Fibroblast of skin of back (primary cell): Measurements from ENCODE around the gene EMC6.
"Not testable (repeated sequence)": the region's sequence is repeated elsewhere in the genome, so short reads cannot be mapped to it uniquely, and the experiment has no call there.

ENCODE experiments used
- DNase-seq: peaks from one replicate; pipeline ENCODE4 v3.0.0-alpha.2; 2013

The EMC6 gene

GRCh38 chr17:3681565-3681964 is 13.0 kb downstream of the EMC6 start:
- DNase-seq = no peak

GRCh38 chr17:3682033-3682432 is 13.4 kb downstream of the EMC6 start:
- DNase-seq = no peak

DNA sequence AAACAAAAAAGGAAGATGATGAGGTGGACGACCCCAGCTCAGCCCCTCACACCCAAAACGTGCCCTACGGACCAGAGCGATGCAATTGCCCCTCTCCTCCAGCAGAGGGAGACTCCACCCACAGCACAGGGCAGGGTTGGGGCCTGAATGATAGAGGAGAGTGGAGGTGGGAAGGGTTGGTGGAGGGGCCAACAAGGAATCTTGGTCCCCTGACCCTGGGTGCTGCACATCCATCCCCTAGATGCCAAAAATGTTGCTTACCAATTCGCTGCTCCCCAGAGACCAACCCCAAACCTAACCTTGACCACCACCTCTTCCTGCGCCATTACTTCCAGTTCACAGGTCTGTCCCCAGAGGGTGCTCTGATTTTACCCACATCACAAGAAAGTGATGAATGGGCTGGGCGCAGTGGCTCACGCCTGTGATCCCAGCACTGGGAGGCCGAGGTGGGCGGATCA is 14.5 kb downstream of the EMC6 start:
- peak; percentile 25 for DNase-seq

DNA sequence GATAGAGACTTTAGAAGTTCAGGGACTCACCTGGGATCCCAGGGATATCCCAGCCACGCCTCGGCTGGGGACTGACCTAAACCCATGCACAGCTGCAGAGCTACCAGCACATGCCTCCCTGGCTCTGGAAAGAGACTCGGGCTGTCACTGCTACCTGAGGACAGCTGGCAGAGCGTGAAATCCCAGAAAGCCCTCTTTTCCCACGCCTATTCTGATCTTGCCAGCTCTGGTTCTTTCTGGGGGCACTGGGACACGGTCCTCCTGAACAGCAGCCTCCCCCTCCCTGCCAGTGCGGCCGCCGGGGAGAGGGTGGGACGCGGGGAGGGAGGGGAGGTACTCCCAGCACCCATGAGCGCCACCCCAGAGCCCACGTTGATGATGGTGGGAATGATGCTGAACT is 16.6 kb downstream of the EMC6 start:
- DNase-seq = no peak

- DNase-seq = no peak
These were observed 19.5 kb downstream of the EMC6 start for GRCh38 chr17:3688027-3688553.

- no peak for DNase-seq
These were observed 20.2 kb downstream of the EMC6 start for GRCh38 chr17:3688852-3689261.

- no peak for DNase-seq
These were observed 20.9 kb downstream of the EMC6 start for GRCh38 chr17:3689262-3690093.

DNA sequence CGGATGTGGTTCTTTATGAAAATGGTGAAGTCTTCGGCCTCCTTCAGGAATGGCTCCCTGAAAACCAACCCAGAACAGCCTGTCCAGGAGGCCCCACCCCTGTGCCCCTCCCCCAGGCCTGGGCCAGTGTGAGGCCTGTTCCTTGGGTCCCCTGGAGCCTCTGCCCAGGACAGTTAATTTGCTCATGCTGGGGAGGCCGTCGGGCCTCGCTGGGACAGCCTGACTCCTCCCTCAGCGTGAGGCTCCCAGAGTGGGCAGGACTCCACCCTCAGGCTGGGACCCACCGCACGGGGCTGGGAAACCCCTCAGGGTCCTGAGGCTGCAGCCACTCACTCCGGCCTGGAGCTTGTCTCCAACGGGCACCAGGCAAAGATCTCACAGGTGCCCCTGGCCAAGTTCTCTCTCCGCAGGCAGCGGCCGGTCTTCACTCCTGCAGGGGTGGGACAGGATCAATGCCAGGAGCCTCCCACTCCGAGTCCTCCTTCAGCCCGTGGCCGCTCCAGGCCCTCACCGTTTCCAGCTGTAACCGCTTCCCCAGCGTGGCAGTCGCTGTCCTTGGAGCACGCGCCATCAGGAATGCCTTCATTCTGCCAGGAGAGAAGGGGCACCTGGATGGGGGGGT is 21.6 kb downstream of the EMC6 start:
- no peak for DNase-seq

GRCh38 chr17:3691617-3692067 is 23.0 kb downstream of the EMC6 start:
- DNase-seq = no peak

DNA sequence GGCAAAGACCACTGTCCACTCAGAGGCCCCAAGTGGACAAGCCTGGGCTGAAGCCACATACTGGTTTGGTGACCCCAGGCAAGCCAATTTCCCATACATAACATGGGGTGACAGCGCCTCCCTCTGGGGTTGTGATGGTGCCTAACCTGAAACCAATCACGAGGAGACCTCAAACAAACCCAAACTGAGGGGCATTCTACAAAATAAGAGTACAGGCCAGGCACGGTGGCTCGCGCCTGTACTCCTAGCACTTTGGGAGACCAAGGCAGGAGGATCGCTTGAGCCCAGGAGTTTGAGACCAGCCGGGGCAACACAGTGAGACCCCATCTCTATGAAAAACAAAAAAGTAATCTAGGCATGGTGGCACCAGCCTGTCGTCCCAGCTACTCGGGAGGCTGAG is 23.7 kb downstream of the EMC6 start:
- DNase-seq = no peak

DNA sequence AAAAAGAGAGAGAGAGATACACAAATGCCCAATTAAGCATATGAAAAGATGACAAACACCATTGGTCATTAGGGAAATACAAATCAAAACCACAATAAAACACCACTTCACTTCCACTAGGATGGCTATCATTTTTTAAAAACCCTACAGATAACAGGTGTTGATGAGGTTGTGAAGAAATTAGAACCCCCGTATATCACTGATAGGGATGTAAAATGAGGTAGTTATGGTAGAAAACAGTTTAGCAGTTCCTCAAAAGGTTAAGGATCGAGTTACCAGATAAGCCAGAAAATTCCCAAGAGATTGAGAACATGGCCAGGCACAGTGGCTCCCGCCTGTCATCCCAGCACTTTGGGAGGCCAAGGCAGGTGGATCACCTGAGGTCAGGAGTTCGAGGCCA is 24.5 kb downstream of the EMC6 start:
- DNase-seq = no peak

- no peak for DNase-seq
These were observed 25.2 kb downstream of the EMC6 start for GRCh38 chr17:3693829-3694231.

DNA sequence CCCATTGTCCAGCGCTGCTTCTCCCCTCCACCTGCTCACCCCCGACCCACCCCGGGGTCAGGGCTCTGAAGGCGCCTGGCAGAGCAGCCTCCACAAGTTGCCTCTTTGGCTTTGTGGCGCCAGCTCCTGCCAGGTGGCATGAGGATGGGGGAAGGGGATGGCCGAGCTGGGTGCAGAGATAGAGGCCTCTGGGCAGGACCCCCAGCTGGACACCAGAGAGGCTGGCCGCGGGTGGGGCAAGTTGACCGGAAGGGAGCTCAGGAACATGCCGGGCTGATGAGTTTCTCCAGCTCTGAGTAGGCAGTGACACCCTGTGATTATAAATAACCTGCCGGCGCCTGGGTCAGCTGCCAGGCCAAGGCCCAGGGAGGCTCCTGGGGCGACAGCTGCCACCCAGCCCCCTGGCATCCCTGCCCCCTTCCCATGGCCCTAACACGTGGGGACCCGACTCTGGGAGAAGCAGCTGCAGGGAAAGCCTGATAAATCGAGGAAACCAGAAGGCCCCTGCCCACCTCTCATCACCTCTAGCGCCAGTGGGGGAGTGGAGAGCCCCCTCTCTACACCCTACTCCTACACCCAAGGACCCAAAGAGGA is 26.6 kb downstream of the EMC6 start:
- DNase-seq = no peak

- DNase-seq = peak; percentile 7
These were observed 27.3 kb downstream of the EMC6 start, which contains the start of gene P2RX5 for GRCh38 chr17:3695723-3696411. P2RX5 (minus strand) TSS chr17:3696155; CDS start chr17:3696005, 150 bp downstream.

GRCh38 chr17:3697103-3697476 is 28.5 kb downstream of the EMC6 start:
- no peak for DNase-seq

DNA sequence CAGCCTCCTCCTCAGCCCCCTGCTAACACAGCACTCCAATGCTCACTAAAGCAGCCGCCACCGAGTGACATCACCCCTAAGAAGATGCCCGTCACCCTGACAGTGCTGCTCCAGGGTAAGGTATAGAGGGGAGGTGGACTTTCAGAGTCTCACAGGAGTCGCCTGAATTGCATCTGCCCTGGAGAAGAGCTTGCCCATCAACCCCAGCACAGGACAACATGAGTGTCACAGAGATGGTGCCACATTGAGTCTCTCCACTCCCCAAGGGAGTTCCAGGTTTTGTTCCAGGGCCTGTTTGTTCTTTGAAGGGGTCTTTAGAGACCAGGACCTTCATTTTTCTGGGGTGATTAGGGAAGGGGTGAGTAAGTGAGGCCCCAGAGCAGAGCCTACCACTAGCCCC is 29.5 kb downstream of the EMC6 start:
- DNase-seq = no peak

GRCh38 chr17:3699951-3700350 is 31.3 kb downstream of the EMC6 start:
- no peak for DNase-seq

DNA sequence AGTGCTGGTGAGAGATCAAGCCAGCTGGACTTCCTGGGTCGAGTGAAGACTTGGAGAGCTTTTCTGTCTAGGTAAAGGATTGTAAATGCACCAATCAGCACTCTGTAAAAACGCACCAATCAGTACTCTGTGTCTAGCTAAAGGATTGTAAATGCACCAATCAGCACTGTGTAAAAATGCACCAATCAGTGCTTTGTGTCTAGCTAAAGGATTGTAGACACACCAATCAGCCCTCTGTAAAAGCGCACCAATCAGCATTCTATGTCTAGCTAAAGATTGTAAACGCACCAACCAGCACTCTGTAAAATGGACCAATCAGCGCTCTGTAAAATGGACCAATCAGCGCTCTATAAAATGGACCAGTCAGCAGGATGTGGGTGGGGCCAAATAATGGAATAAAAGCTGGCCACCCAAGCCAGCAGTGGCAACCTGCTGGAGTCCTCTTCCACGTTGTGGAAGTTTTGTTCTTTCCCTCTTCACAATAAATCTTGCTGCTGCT is 33.5 kb downstream of the EMC6 start:
- DNase-seq = not testable (repeated sequence)

GRCh38 chr17:3704931-3705717 is 36.5 kb downstream of the EMC6 start:
- no peak for DNase-seq

GRCh38 chr17:3705718-3705984 is 37.0 kb downstream of the EMC6 start:
- DNase-seq = not testable (repeated sequence)

DNA sequence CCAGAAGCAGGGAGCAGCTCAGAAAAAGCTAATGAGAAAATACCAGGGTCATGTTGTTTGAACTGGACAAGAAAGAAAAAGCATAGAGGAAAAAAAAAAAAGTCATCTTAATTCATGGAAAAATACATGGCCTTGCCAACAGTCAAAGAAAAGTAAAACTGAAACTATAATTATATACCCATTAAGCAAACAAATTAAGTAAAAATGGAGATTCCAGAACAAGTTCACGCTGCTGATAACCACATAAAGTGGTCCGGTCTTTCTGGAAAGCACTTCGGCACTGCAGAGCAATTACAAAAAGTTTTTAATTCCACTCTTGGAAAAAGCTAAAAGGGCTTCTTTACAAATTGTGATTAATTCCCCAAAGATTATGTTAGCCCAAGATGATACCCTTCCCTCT is 39.8 kb downstream of the EMC6 start:
- no peak for DNase-seq

- DNase-seq = peak; percentile 44
These were observed 42.4 kb downstream of the EMC6 start for GRCh38 chr17:3710951-3711383.
